ENCODE measurements around the gene HOXC12. TPM values are rescaled to one million over a fixed set of nuclear protein-coding genes. Genes with fewer than 3 reads are reported as not detected.

HOXC12 gene
- total RNA-seq, 1 donor from 2014 or later: not detected

DNA sequence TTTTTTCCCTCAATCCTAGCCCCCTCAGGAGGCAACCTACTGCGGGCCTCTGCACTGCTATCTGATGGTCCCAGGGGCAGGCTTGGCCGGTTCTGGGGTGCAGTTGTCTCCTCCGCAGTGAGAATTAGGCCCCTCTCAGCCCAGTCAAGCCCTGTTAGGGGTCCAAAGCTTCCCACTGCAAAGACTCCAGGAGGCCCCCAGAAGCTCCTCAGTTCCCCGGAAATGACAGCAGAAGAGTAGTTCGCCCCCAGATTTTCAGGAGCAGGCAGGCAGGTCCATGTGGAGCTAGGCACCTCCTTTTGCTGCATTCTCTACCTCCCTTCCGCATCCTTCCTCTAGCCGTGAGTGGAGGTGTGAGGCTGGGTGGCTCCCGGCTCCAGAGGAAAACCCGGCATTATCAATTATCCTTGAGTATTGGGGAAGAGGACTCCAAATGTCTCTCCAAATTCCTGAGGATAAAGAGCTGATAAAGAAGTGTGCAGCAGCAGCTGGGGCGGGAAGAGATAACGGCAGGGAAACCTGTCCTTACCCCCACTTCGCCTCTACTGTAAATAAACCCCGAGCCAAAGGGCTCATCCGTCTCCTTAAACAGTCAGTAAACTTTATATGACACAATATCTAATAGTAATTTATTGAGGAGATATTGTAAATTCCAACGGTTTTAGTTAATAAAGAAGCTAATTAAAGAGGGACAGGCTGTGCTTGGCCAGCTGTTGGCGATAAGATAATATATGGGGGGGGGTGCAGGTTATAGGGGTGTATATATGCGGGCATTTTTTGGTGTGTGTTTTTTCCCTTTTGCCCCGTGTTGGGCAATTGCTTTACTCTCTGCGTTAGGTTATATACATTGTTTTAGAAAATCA lies 641 bp upstream of the HOXC12 start:
- FAIRE-seq (no peak), DNase-seq (ENCODE audit: low read depth) (no peak)
- Histone ChIP-seq H3K4me3 (ENCODE audit: low read depth, low read length) (no peak overlapping the region), H3K27me3 (ENCODE audit: control insufficient read depth, insufficient read depth, low read length) (peaks cover 86% of the 10 kb centered on the region), H3K36me3 (ENCODE audit: control insufficient read depth, insufficient read depth, low read length) (no peaks in the 10 kb centered on the region)
- TF ChIP-seq, protein P1, sequence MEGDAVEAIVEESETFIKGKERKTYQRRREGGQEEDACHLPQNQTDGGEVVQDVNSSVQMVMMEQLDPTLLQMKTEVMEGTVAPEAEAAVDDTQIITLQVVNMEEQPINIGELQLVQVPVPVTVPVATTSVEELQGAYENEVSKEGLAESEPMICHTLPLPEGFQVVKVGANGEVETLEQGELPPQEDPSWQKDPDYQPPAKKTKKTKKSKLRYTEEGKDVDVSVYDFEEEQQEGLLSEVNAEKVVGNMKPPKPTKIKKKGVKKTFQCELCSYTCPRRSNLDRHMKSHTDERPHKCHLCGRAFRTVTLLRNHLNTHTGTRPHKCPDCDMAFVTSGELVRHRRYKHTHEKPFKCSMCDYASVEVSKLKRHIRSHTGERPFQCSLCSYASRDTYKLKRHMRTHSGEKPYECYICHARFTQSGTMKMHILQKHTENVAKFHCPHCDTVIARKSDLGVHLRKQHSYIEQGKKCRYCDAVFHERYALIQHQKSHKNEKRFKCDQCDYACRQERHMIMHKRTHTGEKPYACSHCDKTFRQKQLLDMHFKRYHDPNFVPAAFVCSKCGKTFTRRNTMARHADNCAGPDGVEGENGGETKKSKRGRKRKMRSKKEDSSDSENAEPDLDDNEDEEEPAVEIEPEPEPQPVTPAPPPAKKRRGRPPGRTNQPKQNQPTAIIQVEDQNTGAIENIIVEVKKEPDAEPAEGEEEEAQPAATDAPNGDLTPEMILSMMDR (IDR thresholded peaks at IDR 0.05; ENCODE audit: insufficient read depth, low read length, severe bottlenecking): no peak

DNA sequence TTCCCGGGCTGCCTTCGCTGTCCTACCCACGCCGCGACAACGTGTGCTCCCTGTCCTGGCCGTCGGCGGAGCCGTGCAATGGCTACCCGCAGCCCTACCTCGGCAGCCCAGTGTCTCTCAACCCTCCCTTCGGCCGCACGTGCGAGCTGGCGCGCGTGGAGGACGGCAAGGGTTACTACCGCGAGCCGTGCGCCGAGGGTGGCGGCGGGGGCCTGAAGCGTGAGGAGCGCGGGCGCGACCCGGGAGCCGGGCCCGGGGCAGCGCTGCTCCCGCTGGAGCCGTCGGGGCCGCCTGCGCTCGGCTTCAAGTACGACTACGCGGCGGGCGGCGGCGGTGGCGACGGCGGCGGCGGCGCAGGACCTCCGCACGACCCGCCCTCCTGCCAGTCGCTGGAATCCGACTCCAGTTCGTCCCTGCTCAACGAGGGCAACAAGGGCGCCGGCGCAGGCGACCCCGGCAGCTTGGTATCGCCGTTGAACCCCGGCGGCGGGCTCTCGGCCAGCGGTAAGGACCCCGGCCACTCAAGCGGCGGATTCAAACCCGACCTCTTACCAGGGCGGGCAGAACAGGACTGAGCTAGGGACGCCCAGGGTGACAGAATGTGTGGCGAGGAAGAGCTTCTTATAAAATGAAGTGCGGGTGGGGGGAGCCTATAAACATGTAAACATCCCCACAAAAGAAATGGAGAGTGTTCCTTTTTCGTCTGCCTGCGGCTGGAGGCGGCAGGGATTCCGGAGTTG lies 503 bp downstream of the HOXC12 start:
- Histone ChIP-seq H3K27me3 (ENCODE audit: control insufficient read depth, insufficient read depth, low read length) (peaks cover 86% of the 10 kb centered on the region), H3K4me3 (ENCODE audit: low read depth, low read length) (no peak overlapping the region), H3K36me3 (ENCODE audit: control insufficient read depth, insufficient read depth, low read length) (no peaks in the 10 kb centered on the region)
- TF ChIP-seq, protein P1 (IDR thresholded peaks at IDR 0.05; ENCODE audit: insufficient read depth, low read length, severe bottlenecking): no peak
- DNase-seq (ENCODE audit: low read depth): no peak
- no peak for FAIRE-seq

DNA sequence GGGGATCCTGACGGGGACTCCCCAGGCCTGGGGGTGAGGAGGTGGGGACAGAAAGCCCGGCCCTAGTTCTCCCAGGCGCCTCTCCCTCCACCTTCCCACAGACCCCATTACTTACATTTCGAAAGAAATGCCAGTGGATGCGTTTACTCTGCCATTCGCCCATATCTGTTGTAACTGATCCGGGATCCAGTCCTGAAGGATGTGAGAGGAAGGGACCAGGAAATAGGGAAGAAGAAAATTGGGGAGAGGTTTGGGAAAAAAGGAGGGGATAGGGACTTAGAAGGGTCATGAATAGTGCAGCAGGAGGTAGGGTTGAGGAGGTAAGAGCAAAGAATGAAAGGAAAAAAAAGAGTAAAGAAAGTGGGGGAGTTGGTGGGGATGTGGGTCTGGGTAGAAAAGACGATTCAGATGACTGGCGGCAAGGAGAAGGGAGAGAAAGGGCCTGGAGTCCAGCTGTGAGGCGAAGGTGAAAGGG lies 1.1 kb downstream of the HOXC12 start:
- peaks cover 86% of the 10 kb centered on the region for H3K27me3 ChIP-seq (ENCODE audit: control insufficient read depth, insufficient read depth, low read length)
- no peak for FAIRE-seq
- DNase-seq (ENCODE audit: low read depth): no peak
- no peaks in the 10 kb centered on the region for H3K36me3 ChIP-seq (ENCODE audit: control insufficient read depth, insufficient read depth, low read length)
- no peak overlapping the region for H3K4me3 ChIP-seq (ENCODE audit: low read depth, low read length)
- TF ChIP-seq, protein P1 (IDR thresholded peaks at IDR 0.05; ENCODE audit: insufficient read depth, low read length, severe bottlenecking): no peak

DNA sequence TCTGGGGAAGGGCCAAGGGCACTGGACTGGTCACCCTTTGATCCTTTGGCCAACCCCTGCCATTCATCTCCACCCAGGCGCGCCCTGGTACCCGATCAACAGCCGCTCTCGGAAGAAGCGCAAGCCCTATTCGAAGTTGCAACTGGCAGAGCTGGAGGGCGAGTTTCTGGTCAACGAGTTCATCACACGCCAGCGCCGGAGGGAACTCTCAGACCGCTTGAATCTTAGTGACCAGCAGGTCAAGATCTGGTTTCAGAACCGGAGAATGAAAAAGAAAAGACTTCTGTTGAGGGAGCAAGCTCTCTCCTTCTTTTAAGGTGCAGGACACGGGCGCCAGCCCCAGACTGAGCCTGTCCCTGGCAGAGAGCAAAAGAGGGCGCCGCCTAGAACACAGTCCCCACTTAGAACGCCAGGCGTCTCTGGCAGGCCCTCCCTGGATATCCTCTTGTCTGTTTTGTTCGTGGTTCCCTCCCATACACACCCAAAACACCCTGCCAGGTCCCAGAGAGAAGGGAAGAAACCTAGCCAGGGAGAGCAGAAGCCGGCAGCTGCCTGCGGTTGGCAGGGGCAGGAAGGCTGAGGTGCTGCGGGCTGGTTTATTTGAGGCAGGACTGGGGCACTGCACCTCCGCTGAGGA lies 1.7 kb downstream of the HOXC12 start:
- TF ChIP-seq, protein P1 (IDR thresholded peaks at IDR 0.05; ENCODE audit: insufficient read depth, low read length, severe bottlenecking): no peak
- FAIRE-seq: no peak

DNA sequence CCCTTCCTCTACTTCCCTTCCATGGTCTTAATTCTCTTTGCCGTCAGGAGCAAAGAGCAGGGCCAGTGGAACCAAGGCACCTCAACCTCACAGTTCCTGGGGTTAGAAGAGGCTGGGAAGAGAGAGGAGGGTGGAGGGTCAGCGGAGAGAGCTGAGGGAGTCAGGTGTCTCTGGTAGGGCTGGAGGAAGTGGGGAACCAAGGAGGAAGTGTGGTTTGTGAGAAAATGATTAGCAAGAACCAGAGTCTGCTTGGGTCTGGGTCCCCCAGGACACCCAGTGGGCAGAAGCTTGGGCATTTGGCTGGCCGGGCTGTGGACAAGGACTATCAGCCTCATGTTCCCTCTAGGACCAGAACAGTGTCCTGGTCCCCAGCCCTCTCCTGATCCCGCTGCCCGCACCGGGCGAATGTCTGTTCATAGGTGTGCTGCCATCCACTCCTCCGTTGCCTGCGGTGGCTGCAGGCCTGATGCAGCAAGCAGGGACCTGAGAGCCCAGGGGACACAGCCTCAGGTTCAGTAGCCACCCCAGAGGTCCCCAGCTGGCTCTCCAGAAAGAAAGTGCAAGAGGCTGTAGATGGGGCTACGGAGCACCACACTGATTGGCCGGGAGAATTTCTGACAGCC lies 2.3 kb downstream of the HOXC12 start:
- no peak for FAIRE-seq
- DNase-seq (ENCODE audit: low read depth): no peak
- TF ChIP-seq, protein P1 (IDR thresholded peaks at IDR 0.05; ENCODE audit: insufficient read depth, low read length, severe bottlenecking): no peak
- H3K4me3 ChIP-seq (ENCODE audit: low read depth, low read length): no peak overlapping the region
- peaks cover 81% of the 10 kb centered on the region for H3K27me3 ChIP-seq (ENCODE audit: control insufficient read depth, insufficient read depth, low read length)
- no peaks in the 10 kb centered on the region for H3K36me3 ChIP-seq (ENCODE audit: control insufficient read depth, insufficient read depth, low read length)

More for the DNA sequence above, 1.7 kb downstream of the HOXC12 start:
- no peak for DNase-seq (ENCODE audit: low read depth)
- Histone ChIP-seq H3K36me3 (ENCODE audit: control insufficient read depth, insufficient read depth, low read length) (no peaks in the 10 kb centered on the region), H3K4me3 (ENCODE audit: low read depth, low read length) (no peak overlapping the region), H3K27me3 (ENCODE audit: control insufficient read depth, insufficient read depth, low read length) (peaks cover 82% of the 10 kb centered on the region)

All from bronchial epithelial cell (primary cell).